Osteoblast (primary cell): ENCODE results near the gene ABHD12B. TPM values are rescaled to one million over a fixed set of nuclear protein-coding genes. Genes with fewer than 3 reads are reported as not detected.
"Not testable (repeated sequence)": the region's sequence is repeated elsewhere in the genome, so short reads cannot be mapped to it uniquely, and the experiment has no call there.

Experiments used
- DNase-seq: peaks from one replicate; pipeline ENCODE4 v3.0.0; 2011; ENCODE audit warnings: low spot score, mixed read lengths; ENCODE audit not compliant: insufficient read length; ENCODE audit errors: missing footprints
- H2AFZ ChIP-seq: 2 replicates; pipeline ENCODE4 v1.6.0; 2011; ENCODE audit warnings: mild to moderate bottlenecking, low read length
- H3K27ac ChIP-seq: 2 replicates; pipeline ENCODE4 v1.5.1; 2011; ENCODE audit warnings: mild to moderate bottlenecking, low read depth, low read length, moderate library complexity
- H3K27me3 ChIP-seq: 2 replicates; pipeline ENCODE4 v1.6.0; 2012; ENCODE audit warnings: mild to moderate bottlenecking, control low read depth, inconsistent platforms, low read length, moderate library complexity; ENCODE audit not compliant: insufficient read depth
- H3K36me3 ChIP-seq: 2 replicates; pipeline ENCODE4 v1.5.1; 2011; ENCODE audit warnings: mild to moderate bottlenecking, low read length, control low read depth, moderate library complexity; ENCODE audit not compliant: insufficient read depth
- H3K4me1 ChIP-seq: 2 replicates; pipeline ENCODE4 v1.5.1; 2011; ENCODE audit warnings: mild to moderate bottlenecking, low read length, control low read depth, moderate library complexity; ENCODE audit not compliant: insufficient read depth
- H3K4me2 ChIP-seq: 2 replicates; pipeline ENCODE4 v1.6.0; 2011; ENCODE audit warnings: mild to moderate bottlenecking, low read length; ENCODE audit not compliant: insufficient read depth
- H3K4me3 ChIP-seq: fragments of 200-600 bp; sonication (generic); 3 replicates; pipeline ENCODE4 v1.5.1; 2012; ENCODE audit warnings: mild to moderate bottlenecking, low read length, inconsistent platforms; ENCODE audit not compliant: insufficient read depth
- H3K79me2 ChIP-seq: 2 replicates; pipeline ENCODE4 v1.6.0; 2012; ENCODE audit warnings: mild to moderate bottlenecking, low read length, control low read depth, inconsistent platforms; ENCODE audit not compliant: insufficient read depth
- H3K9me3 ChIP-seq: 2 replicates; pipeline ENCODE4 v1.5.1; 2011; ENCODE audit warnings: low read depth, low read length, control low read depth
- H4K20me1 ChIP-seq: 2 replicates; pipeline ENCODE4 v1.6.0; 2012; ENCODE audit warnings: mild to moderate bottlenecking, low read length, control low read depth; ENCODE audit not compliant: insufficient read depth
- CTCF ChIP-seq: IDR thresholded peaks from 2 replicates; pipeline ENCODE4 v1.5.1; 2011; ENCODE audit warnings: mild to moderate bottlenecking, low read depth, low read length, moderate library complexity; ENCODE audit errors: extremely low read depth
- total RNA-seq: library from RNA; depleted of rRNA; stranded (reverse); fragments of >200 nt; gene quantifications from 2 replicates; pipeline ENCODE4 v1.2.3, GENCODE V29; 2012

Gene ABHD12B
- total RNA-seq, 1 donor = not detected

GRCh38 chr14:50936882-50937281 is 65.0 kb downstream of the ABHD12B start:
- H3K36me3 ChIP-seq = peaks cover 45% of the 10 kb centered on the region
- H3K27me3 ChIP-seq = no peaks in the 10 kb centered on the region
- peak overlapping the region; percentile 49 for H3K4me2 ChIP-seq
- H3K4me3 ChIP-seq = no peak overlapping the region
- no peaks in the 10 kb centered on the region for H3K79me2 ChIP-seq
- no peaks in the 10 kb centered on the region for H3K9me3 ChIP-seq
- no peak for TF ChIP-seq CTCF
- peak overlapping the region; percentile 40 for H3K27ac ChIP-seq
- peaks cover 2% of the 10 kb centered on the region for H4K20me1 ChIP-seq
- peaks cover 41% of the 10 kb centered on the region for H3K4me1 ChIP-seq
- no peak overlapping the region for H2AFZ ChIP-seq
- DNase-seq = no peak

DNA sequence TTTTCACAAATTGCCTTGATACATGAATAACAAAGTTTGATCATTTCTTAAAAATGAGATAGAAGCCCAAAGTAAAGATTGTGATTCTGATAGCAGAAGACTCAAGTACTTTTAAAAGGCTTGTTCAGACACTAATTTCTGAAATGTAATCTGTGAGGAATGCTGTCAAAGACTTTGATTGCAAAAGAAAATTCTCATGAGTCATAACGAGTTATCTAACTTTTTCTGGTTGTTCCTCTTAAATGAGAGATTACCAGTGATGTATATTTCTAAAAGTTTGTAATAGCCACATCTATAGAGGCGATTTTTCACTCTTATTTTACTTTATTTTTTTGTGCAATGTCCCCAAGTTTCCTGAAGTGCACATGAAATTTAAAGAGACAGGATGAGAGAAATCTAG is 65.5 kb downstream of the ABHD12B start:
- H3K4me2 ChIP-seq = peak overlapping the region; percentile 49
- no peak overlapping the region for H2AFZ ChIP-seq
- peak; percentile 78 for DNase-seq
- H4K20me1 ChIP-seq = peaks cover 2% of the 10 kb centered on the region
- peaks cover 45% of the 10 kb centered on the region for H3K36me3 ChIP-seq
- no peak for TF ChIP-seq CTCF
- peaks cover 42% of the 10 kb centered on the region for H3K4me1 ChIP-seq
- H3K4me3 ChIP-seq = no peak overlapping the region
- no peaks in the 10 kb centered on the region for H3K27me3 ChIP-seq
- H3K79me2 ChIP-seq = no peaks in the 10 kb centered on the region
- no peaks in the 10 kb centered on the region for H3K9me3 ChIP-seq
- H3K27ac ChIP-seq = peak overlapping the region; percentile 40

- Histone ChIP-seq H3K79me2 (no peaks in the 10 kb centered on the region), H3K9me3 (no peaks in the 10 kb centered on the region), H3K27ac (no peak overlapping the region), H4K20me1 (peaks cover 2% of the 10 kb centered on the region), H3K36me3 (peaks cover 43% of the 10 kb centered on the region), H3K4me3 (no peak overlapping the region), H2AFZ (no peak overlapping the region), H3K4me1 (peaks cover 42% of the 10 kb centered on the region), H3K4me2 (peak overlapping the region; percentile 49), H3K27me3 (no peaks in the 10 kb centered on the region)
- DNase-seq = no peak
- TF ChIP-seq CTCF = no peak
Measured at GRCh38 chr14:50937800-50938199, 65.9 kb downstream of the ABHD12B start.

- H3K36me3 ChIP-seq = peaks cover 13% of the 10 kb centered on the region
- no peaks in the 10 kb centered on the region for H3K9me3 ChIP-seq
- peak overlapping the region; percentile 58 for H3K4me2 ChIP-seq
- H3K79me2 ChIP-seq = peaks cover 2% of the 10 kb centered on the region
- peak; percentile 78 for DNase-seq
- peak overlapping the region; percentile 34 for H3K27ac ChIP-seq
- H2AFZ ChIP-seq = no peak overlapping the region
- H4K20me1 ChIP-seq = peaks cover 2% of the 10 kb centered on the region
- no peaks in the 10 kb centered on the region for H3K27me3 ChIP-seq
- H3K4me1 ChIP-seq = peaks cover 53% of the 10 kb centered on the region
- no peak overlapping the region for H3K4me3 ChIP-seq
- TF ChIP-seq CTCF = no peak
Measured at GRCh38 chr14:50941151-50941550, 69.3 kb downstream of the ABHD12B start.

GRCh38 chr14:50941638-50942037 is 69.8 kb downstream of the ABHD12B start:
- H3K4me3 ChIP-seq, H3K9me3 ChIP-seq, H2AFZ ChIP-seq, DNase-seq, H3K27me3 ChIP-seq, H4K20me1 ChIP-seq, H3K27ac ChIP-seq, H3K79me2 ChIP-seq: not testable (repeated sequence)
- Histone ChIP-seq H3K4me1 (peaks cover 48% of the 10 kb centered on the region), H3K36me3 (peaks cover 10% of the 10 kb centered on the region), H3K4me2 (peak overlapping the region; percentile 58)
